Heart left ventricle (tissue), 16 donors: ENCODE results near the gene PNLIP. TPM values are rescaled to one million over a fixed set of nuclear protein-coding genes. Genes with fewer than 3 reads are reported as not detected.

Source experiments
- ATAC-seq, 4 donors: fragments of 200-7000 bp; cut with Tn5 transposase; one replicate each; pipeline ENCODE4 v1.9.1; 2020 to 2022; ENCODE audit warnings: moderate library complexity in 4 of 4, mild to moderate bottlenecking in 3 of 4, moderate number of reproducible peaks in 1 of 4
- DNase-seq, 5 donors: peaks; one replicate each; pipeline ENCODE4 v3.0.0-alpha.2; 2020
- H3K27ac ChIP-seq, 12 donors: fragments of 200-600 bp; sonication (generic) in 4 of 12; one replicate each; pipeline versions ENCODE4 v1.5.0 to v1.8.0; 2016 to 2022; ENCODE audit warnings: mild to moderate bottlenecking in 2 of 12
- H3K27me3 ChIP-seq, 9 donors: fragments of 200-600 bp; sonication (generic) in 2 of 9; one replicate each; pipeline versions ENCODE4 v1.5.1 to v1.8.0; 2016 to 2022; ENCODE audit warnings: mild to moderate bottlenecking in 3 of 9
- H3K36me3 ChIP-seq, 9 donors: fragments of 200-600 bp; sonication (generic) in 2 of 9; one replicate each; pipeline versions ENCODE4 v1.5.0 to v1.8.0; 2018 to 2022; ENCODE audit warnings: mild to moderate bottlenecking in 2 of 9
- H3K4me1 ChIP-seq, 12 donors: fragments of 200-600 bp; sonication (generic) in 4 of 12; one replicate each; pipeline versions ENCODE4 v1.5.0 to v1.8.0; 2016 to 2022; ENCODE audit warnings: mild to moderate bottlenecking in 3 of 12
- H3K4me3 ChIP-seq, 12 donors: fragments of 200-600 bp; sonication (generic) in 4 of 12; one replicate each; pipeline versions ENCODE4 v1.5.0 to v1.8.0; 2017 to 2022; ENCODE audit warnings: mild to moderate bottlenecking in 9 of 12, moderate library complexity in 4 of 12
- H3K9me3 ChIP-seq, 12 donors: fragments of 200-600 bp; sonication (generic) in 4 of 12; one replicate each; pipeline versions ENCODE4 v1.5.0 to v1.8.0; 2016 to 2022; ENCODE audit warnings: mild to moderate bottlenecking in 1 of 12
- POLR2A ChIP-seq, 2 donors: fragments of 450-650 bp; IDR thresholded peaks; one replicate each; pipeline ENCODE4 v1.6.1; 2017; ENCODE audit warnings: antibody characterized with exemption in 2 of 2, mild to moderate bottlenecking in 2 of 2, moderate library complexity in 2 of 2
- WGBS, 4 donors: extraction: QIAGEN DNeasy Blood & Tissue Kit in 2 of 4; methylation state at CpG; one replicate each; pipeline versions ENCODE4 v1.1.5 to v1.1.7; 2013 to 2018; 5-methylcytosine and 5-hydroxymethylcytosine counted together
- intact Hi-C, 10 donors: fragments of 100-400 bp; cut with DNase I; formaldehyde crosslinking; loops; one replicate each; pipeline versions ENCODE4 v1.11.1 to v1.14.2; 2022
- long read RNA-seq, 3 donors: library from polyadenylated mRNA; unstranded; transcript quantifications; one replicate each; pipeline ENCODE4 v2.0.0, GENCODE V29; 2020 to 2021
- polyA plus RNA-seq, 2 donors: library from polyadenylated mRNA; stranded (reverse); fragments of 200-250 nt; gene quantifications; one replicate each; pipeline ENCODE4 v1.2.3, GENCODE V29; 2013
- total RNA-seq, 9 donors: library from RNA; depleted of rRNA in 2 of 9; stranded (reverse); fragments of >200 nt in 2 of 9; fragmentation: NEBNext Ultra II Directional in 3 of 9; extraction: Animal tissue kit (Norgen Biotek cat#: 25700) in 3 of 9; gene quantifications; one replicate each; pipeline versions ENCODE4 v1.1.0 to v1.2.4, GENCODE V29; 2016 to 2023
- TF ChIP-seq, protein P1 (sequence below), 12 donors: fragments of 200-600 bp; sonication (generic) in 4 of 12; IDR thresholded peaks; one replicate each; pipeline versions ENCODE4 v1.5.0 to v1.8.0; 2018 to 2022; ENCODE audit warnings: antibody characterized with exemption in 12 of 12, mild to moderate bottlenecking in 5 of 12
- donor health status: ischemic (EF 13 %, LVEDD 7.1; RV severe dilation, severe dysfunction).
- donor health status: healthy with polysubstance abuse.
- donor health status: DM: no; HTN: yes; CAD: no.
- donor health status: DM: no; HTN: no; CAD: no.
- donor health status: ischemic (EF 25% LVEDD 6.9; RV normal size, moderate dysfunction).
- donor health status: ischemic (EF 25% LVEDD 5.7; RV mildly dilated, moderate dysfunction).
- donor health status: healthy.
- donor health status: DM: yes; HTN: yes; CAD: no.
- donor health status: ischemic (EF 35%, LVEDD 5.7; RV mildly dilated, moderate dysfunction).
- donor health status: nonischemic (EF 11% LVEDD 7.7; RV severe dilation, severe dysfunction).
- donor health status: DM: yes; HTN: yes; CAD: no.
- donor health status: PGD.
- donor health status: ischemic (EF 29% LVEDD 5.4; RV normal size, mild dysfunction).
- donor health status: nonischemic (EF 23%, LVEDD 6.1; RV moderate dilation, normal function).

PNLIP gene
- total RNA-seq (1 to 10 TPM in 4 of 9 donors, under 1 TPM in 1, not detected in 4; 0.81 to 2.3 (median 1.7) TPM), polyA plus RNA-seq (under 1 TPM in 1 of 2 donors, not detected in 1; 0.07 TPM)
- long read RNA-seq, donor 1, result 0 reads
- long read RNA-seq, donor 2, result 0 reads
- long read RNA-seq, donor 3, result 0 reads

DNA sequence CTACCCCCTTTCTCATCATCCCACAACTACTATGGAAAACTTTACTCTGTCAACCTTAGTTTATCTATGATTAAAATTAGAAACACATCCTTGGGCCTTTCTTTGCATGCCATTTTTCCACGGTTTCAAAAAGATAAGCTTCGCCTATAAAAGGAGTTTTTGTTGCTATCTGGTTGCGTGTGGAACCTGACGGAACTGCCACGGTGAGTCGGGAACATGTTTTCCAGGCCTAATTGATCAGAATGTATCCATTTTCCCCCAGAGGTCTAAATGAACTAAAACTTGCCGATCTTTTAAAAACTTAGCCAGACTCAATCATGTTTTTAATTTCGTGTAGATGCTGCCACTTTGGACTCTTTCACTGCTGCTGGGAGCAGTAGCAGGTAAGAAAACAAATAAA is at the start of gene PNLIP:
TSS of gene PNLIP (plus strand) at position 176 of the 400 bp plus-strand sequence. CDS start at position 338, 162 bp downstream.
- Histone ChIP-seq H3K27ac (no peak within 1 kb of the TSS), H3K4me1 (no peaks in the 10 kb centered on the region), H3K36me3 (no peaks in the 10 kb centered on the region), H3K9me3 (no peaks in the 10 kb centered on the region), H3K27me3 (peaks cover 0 to 7% (median 0%) of the 10 kb centered on the region in 9 donors), H3K4me3 (no peak within 1 kb of the TSS)
- TF ChIP-seq POLR2A (IDR thresholded peaks at IDR 0.05), result no peak
- TF ChIP-seq, protein P1, sequence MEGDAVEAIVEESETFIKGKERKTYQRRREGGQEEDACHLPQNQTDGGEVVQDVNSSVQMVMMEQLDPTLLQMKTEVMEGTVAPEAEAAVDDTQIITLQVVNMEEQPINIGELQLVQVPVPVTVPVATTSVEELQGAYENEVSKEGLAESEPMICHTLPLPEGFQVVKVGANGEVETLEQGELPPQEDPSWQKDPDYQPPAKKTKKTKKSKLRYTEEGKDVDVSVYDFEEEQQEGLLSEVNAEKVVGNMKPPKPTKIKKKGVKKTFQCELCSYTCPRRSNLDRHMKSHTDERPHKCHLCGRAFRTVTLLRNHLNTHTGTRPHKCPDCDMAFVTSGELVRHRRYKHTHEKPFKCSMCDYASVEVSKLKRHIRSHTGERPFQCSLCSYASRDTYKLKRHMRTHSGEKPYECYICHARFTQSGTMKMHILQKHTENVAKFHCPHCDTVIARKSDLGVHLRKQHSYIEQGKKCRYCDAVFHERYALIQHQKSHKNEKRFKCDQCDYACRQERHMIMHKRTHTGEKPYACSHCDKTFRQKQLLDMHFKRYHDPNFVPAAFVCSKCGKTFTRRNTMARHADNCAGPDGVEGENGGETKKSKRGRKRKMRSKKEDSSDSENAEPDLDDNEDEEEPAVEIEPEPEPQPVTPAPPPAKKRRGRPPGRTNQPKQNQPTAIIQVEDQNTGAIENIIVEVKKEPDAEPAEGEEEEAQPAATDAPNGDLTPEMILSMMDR (IDR thresholded peaks at IDR 0.05), result no peak
- intact Hi-C loops, result no loop called here
- 51 to 65% (median 61%) methylated on average over 8 of the region's 8 CpGs for WGBS, 4 donors
- DNase-seq, result no peak
- ATAC-seq, result no peak

DNA sequence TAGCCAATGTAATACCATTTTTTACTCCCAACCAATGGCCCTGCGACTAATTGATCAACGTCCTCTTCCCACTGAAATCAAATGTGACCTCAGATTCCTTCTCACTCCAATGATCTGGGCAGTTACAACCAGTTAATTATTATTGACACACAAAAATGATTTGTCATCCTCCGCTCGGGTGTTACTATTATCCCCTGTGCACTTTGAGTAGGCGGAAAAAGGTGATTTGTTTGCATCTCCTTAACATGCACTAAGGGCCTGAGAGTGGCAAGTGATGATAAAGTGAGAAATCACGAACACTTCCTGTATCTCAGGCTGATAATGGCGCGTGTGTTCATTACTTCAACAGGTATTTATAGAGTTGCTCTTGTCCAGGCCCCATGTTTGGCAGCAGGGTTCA is 40.9 kb upstream of the PNLIP start:
- H3K4me3 ChIP-seq, result no peak overlapping the region
- H3K36me3 ChIP-seq, result no peaks in the 10 kb centered on the region
- WGBS, 4 donors, result 36 to 41% (median 39%) methylated on average over 8 of the region's 8 CpGs
- H3K27me3 ChIP-seq, result no peaks in the 10 kb centered on the region
- peaks cover 0 to 3% (median 0%) of the 10 kb centered on the region in 12 donors for H3K9me3 ChIP-seq
- DNase-seq (no peak), ATAC-seq (no peak)
- no peak overlapping the region for H3K27ac ChIP-seq
- no peaks in the 10 kb centered on the region for H3K4me1 ChIP-seq
- intact Hi-C loops, result no loop called here
- TF ChIP-seq, protein P1 (IDR thresholded peaks at IDR 0.05), result no peak

DNA sequence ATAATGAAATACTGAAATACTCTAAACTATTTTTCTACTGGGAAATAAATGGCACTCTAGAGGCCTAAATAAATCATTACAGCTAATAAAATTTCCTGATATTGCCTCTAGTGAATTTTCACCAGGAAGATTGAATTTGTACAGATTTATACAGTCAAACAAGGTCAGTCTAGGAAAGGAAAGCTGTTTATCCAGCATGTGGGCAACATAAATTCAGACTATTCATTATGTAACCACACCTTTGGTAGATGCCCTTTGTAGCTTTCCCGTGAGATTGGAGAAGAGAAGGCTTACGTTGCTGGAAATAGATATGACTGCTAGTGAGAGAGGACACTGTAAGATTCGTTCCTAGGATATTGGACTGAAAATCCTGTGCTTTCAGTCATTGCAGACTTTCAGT is 35.2 kb upstream of the PNLIP start:
- DNase-seq, result no peak
- Histone ChIP-seq H3K4me3 (no peak overlapping the region), H3K27me3 (peaks cover 0 to 6% (median 0%) of the 10 kb centered on the region in 9 donors), H3K9me3 (no peaks in the 10 kb centered on the region), H3K36me3 (no peaks in the 10 kb centered on the region), H3K27ac (no peak overlapping the region), H3K4me1 (no peaks in the 10 kb centered on the region)
- WGBS, 4 donors, result 67 to 79% (median 75%) methylated on average over 3 of the region's 3 CpGs
- intact Hi-C loops, result no loop called here
- no peak for TF ChIP-seq POLR2A (IDR thresholded peaks at IDR 0.05)
- TF ChIP-seq, protein P1 (IDR thresholded peaks at IDR 0.05), result no peak
- ATAC-seq, result no peak

DNA sequence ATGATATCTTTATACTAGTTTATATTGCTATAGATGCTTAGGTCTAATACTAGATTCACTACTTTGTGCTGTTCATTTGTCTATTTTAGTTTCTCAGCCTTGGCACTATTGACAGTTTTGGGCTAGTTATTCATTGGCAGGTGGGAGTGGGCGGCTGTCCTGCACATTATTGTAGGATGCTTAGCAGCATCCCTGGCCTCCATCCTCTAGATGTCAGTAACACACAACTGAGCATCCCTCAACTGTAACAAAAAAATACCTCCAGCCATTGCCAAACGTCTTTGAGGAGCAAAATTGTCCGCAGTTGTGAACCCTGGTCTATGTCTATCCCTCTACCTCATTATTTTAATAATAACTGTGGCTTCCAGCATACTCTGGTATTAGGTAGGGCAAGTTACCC is 34.4 kb upstream of the PNLIP start:
- WGBS, 4 donors, result 51 to 55% (median 52%) methylated on average over 3 of the region's 3 CpGs
- DNase-seq (no peak), ATAC-seq (no peak)
- intact Hi-C loops, result no loop called here
- Histone ChIP-seq H3K9me3 (no peaks in the 10 kb centered on the region), H3K27me3 (peaks cover 0 to 6% (median 0%) of the 10 kb centered on the region in 9 donors), H3K4me1 (no peaks in the 10 kb centered on the region), H3K4me3 (no peak overlapping the region), H3K27ac (no peak overlapping the region), H3K36me3 (no peaks in the 10 kb centered on the region)
- no peak for TF ChIP-seq POLR2A (IDR thresholded peaks at IDR 0.05)
- TF ChIP-seq, protein P1 (IDR thresholded peaks at IDR 0.05), result no peak
